Prostate gland (tissue), 2 donors: Measurements from ENCODE around the gene FAM89B.

Source experiments
- CTCF ChIP-seq, 4 experiments: fragments of 200-600 bp in 2 of 4; fragments of 450-650 bp in 2 of 4; sonication (generic) in 2 of 4; IDR thresholded peaks; 1 replicate in 3 of 4; 2 replicates in 1 of 4; pipeline ENCODE4 v1.5.1; 2016 to 2019; ENCODE audit warnings: antibody characterized with exemption in 4 of 4, mild to moderate bottlenecking in 2 of 4, moderate library complexity in 2 of 4
- POLR2A ChIP-seq: fragments of 450-650 bp; IDR thresholded peaks from one replicate; pipeline ENCODE4 v1.6.1; 2016; ENCODE audit warnings: antibody characterized with exemption, mild to moderate bottlenecking
- POLR2AphosphoS5 ChIP-seq: sonication (generic); formaldehyde crosslinking; IDR thresholded peaks from one replicate; pipeline ENCODE4 v1.6.1; 2017; ENCODE audit warnings: antibody characterized with exemption

GRCh38 chr11:65584106-65584505 is 11.8 kb downstream of the FAM89B start:
- TF ChIP-seq CTCF (IDR thresholded peaks at IDR 0.05) (no peak), POLR2AphosphoS5 (no peak), POLR2A (no peak)
